HepG2 (cell line): ENCODE data around the gene GPS1. TPM values are rescaled to one million over a fixed set of nuclear protein-coding genes. Genes with fewer than 3 reads are reported as not detected.
A peak's percentile ranks its signal among the peaks of the same experiment; 100 is the strongest.

Experiments used
- CBX2 ChIP-seq, 2 experiments: fragments of 200-600 bp in 1 of 2; sonication (generic); formaldehyde crosslinking in 1 of 2; IDR thresholded peaks; 2 replicates each; pipeline versions ENCODE4 v1.7.0 to v1.8.1; 2018 to 2022; ENCODE audit warnings: low read depth in 2 of 2, low read length in 1 of 2, mild to moderate bottlenecking in 1 of 2, missing genetic modification reagents in 1 of 2
- FOXJ3 ChIP-seq: sonication (generic); formaldehyde crosslinking; IDR thresholded peaks from 2 replicates; pipeline ENCODE4 v1.4.0; 2020; ENCODE audit warnings: missing genetic modification reagents, mild to moderate bottlenecking, borderline replicate concordance
- GZF1 ChIP-seq: sonication (generic); formaldehyde crosslinking; IDR thresholded peaks from 2 replicates; pipeline ENCODE4 v1.5.1; 2020; ENCODE audit warnings: mild to moderate bottlenecking, missing genetic modification reagents
- KAT2B ChIP-seq: fragments of 150-350 bp; IDR thresholded peaks from 2 replicates; pipeline ENCODE4 v1.6.1; 2014; ENCODE audit warnings: low read depth, low read length, borderline replicate concordance
- PRPF4 ChIP-seq: fragments of 200-400 bp; formaldehyde crosslinking; IDR thresholded peaks from 2 replicates; pipeline ENCODE4 v1.6.1; 2016; ENCODE audit warnings: low read length, low read depth; ENCODE audit not compliant: poor library complexity, severe bottlenecking
- SOX5 ChIP-seq: IDR thresholded peaks from 2 replicates; pipeline ENCODE4 v1.6.1; 2016; ENCODE audit warnings: borderline replicate concordance
- ZNF3 ChIP-seq: IDR thresholded peaks from 2 replicates; pipeline ENCODE4 v1.7.0; 2017; ENCODE audit warnings: inconsistent platforms
- ZNF331 ChIP-seq: sonication (generic); formaldehyde crosslinking; IDR thresholded peaks from 2 replicates; pipeline ENCODE4 v1.4.0; 2020; ENCODE audit warnings: missing genetic modification reagents
- polyA plus RNA-seq, 8 experiments: library from polyadenylated mRNA; depleted of rRNA in 3 of 8; stranded (reverse) in 7 of 8; unstranded in 1 of 8; fragments of >200 nt; fragmentation: Illumina TruSeq in 4 of 8; extraction: Trizol in 4 of 8; gene quantifications; 2 replicates each; pipeline versions ENCODE4 v1.2.1 to v1.2.3, GENCODE V29; 2011 to 2016; ENCODE audit warnings: low read depth in 4 of 8, missing spikeins in 1 of 8, mixed read lengths in 1 of 8; ENCODE audit not compliant: insufficient read depth in 1 of 8
- total RNA-seq, 5 experiments: library from RNA; depleted of rRNA; stranded (reverse); fragments of >200 nt; fragmentation: Illumina TruSeq; extraction: Trizol; gene quantifications; 2 replicates each; pipeline ENCODE4 v1.2.3, GENCODE V29; 2016; ENCODE audit warnings: low read depth in 1 of 5
- TF ChIP-seq, protein P1 (sequence below): sonication (generic); formaldehyde crosslinking; IDR thresholded peaks from 2 replicates; pipeline ENCODE4 v1.5.1; 2020; ENCODE audit warnings: mild to moderate bottlenecking, missing genetic modification reagents, moderate library complexity
- TF ChIP-seq, protein P2 (sequence below): sonication (generic); formaldehyde crosslinking; IDR thresholded peaks from 2 replicates; pipeline ENCODE4 v1.4.0; 2020; ENCODE audit warnings: missing genetic modification reagents
- TF ChIP-seq, protein P3 (sequence below): sonication (generic); formaldehyde crosslinking; IDR thresholded peaks from 2 replicates; pipeline ENCODE4 v1.4.0; 2020; ENCODE audit warnings: missing genetic modification reagents, borderline replicate concordance
- TF ChIP-seq, protein P4 (sequence below): sonication (generic); formaldehyde crosslinking; IDR thresholded peaks from 2 replicates; pipeline ENCODE4 v1.9.0; 2021; ENCODE audit warnings: mild to moderate bottlenecking, missing genetic modification reagents

Gene GPS1
- total and polyA plus RNA-seq, 2 of the 13 experiments (the other 11 are each of a cell fraction or from before 2014, with no cell fraction given), result 124 to 128 TPM

DNA sequence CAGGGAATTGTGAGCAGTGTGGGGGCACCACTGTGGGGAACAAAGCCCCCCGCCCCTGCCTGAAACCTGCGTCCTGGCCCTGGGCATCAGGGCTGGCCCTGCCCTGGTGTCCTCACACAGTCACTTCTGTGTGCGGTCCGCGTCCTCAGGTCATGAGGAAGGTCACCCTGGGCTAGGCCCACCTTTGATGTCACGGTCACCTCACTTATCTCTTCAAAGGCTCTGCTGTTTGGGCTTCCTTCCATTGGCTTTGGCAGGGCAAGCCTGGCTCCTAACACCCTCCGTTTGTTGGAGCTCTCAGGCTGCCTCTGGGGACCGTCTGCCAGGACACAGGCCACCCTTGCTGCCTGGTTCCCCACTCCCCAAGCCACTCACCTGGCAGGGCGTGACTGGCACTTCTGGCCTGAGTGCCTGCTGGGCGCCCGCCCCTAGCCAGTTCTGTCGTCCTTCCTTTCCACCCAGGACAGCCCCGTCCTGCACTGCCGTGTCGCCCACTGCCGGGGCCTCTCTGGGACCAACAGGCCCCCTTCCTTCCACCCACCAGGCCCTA is 37.9 kb upstream of the GPS1 start (continued):
- TF ChIP-seq CBX2 (IDR thresholded peaks at IDR 0.05; ENCODE audit: low read depth, low read length) (no peak), CBX2 (CRISPR knock-in tag; IDR thresholded peaks at IDR 0.05; ENCODE audit: low read depth) (no peak), FOXJ3 (CRISPR knock-in tag) (peak; percentile 15; the same call in 1 of the 2 replicates), ZNF331 (CRISPR knock-in tag) (0 out of 2 replicates have a peak, but pooled peaks have one; percentile 56), GZF1 (CRISPR knock-in tag) (0 out of 2 replicates have a peak, but pooled peaks have one; percentile 20), SOX5 (peak; percentile 60; the same call in 1 of the 2 replicates), ZNF3 (no peak), KAT2B (no peak), PRPF4 (no peak)
- TF ChIP-seq, protein P1, sequence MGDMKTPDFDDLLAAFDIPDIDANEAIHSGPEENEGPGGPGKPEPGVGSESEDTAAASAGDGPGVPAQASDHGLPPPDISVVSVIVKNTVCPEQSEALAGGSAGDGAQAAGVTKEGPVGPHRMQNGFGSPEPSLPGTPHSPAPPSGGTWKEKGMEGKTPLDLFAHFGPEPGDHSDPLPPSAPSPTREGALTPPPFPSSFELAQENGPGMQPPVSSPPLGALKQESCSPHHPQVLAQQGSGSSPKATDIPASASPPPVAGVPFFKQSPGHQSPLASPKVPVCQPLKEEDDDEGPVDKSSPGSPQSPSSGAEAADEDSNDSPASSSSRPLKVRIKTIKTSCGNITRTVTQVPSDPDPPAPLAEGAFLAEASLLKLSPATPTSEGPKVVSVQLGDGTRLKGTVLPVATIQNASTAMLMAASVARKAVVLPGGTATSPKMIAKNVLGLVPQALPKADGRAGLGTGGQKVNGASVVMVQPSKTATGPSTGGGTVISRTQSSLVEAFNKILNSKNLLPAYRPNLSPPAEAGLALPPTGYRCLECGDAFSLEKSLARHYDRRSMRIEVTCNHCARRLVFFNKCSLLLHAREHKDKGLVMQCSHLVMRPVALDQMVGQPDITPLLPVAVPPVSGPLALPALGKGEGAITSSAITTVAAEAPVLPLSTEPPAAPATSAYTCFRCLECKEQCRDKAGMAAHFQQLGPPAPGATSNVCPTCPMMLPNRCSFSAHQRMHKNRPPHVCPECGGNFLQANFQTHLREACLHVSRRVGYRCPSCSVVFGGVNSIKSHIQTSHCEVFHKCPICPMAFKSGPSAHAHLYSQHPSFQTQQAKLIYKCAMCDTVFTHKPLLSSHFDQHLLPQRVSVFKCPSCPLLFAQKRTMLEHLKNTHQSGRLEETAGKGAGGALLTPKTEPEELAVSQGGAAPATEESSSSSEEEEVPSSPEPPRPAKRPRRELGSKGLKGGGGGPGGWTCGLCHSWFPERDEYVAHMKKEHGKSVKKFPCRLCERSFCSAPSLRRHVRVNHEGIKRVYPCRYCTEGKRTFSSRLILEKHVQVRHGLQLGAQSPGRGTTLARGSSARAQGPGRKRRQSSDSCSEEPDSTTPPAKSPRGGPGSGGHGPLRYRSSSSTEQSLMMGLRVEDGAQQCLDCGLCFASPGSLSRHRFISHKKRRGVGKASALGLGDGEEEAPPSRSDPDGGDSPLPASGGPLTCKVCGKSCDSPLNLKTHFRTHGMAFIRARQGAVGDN (CRISPR knock-in tag), result peak; percentile 80
- TF ChIP-seq, protein P2, sequence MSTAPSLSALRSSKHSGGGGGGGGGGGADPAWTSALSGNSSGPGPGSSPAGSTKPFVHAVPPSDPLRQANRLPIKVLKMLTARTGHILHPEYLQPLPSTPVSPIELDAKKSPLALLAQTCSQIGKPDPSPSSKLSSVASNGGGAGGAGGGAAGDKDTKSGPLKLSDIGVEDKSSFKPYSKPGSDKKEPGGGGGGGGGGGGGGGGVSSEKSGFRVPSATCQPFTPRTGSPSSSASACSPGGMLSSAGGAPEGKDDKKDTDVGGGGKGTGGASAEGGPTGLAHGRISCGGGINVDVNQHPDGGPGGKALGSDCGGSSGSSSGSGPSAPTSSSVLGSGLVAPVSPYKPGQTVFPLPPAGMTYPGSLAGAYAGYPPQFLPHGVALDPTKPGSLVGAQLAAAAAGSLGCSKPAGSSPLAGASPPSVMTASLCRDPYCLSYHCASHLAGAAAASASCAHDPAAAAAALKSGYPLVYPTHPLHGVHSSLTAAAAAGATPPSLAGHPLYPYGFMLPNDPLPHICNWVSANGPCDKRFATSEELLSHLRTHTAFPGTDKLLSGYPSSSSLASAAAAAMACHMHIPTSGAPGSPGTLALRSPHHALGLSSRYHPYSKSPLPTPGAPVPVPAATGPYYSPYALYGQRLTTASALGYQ (CRISPR knock-in tag), result 0 out of 2 replicates have a peak, but pooled peaks have one; percentile 39
- TF ChIP-seq, protein P3, sequence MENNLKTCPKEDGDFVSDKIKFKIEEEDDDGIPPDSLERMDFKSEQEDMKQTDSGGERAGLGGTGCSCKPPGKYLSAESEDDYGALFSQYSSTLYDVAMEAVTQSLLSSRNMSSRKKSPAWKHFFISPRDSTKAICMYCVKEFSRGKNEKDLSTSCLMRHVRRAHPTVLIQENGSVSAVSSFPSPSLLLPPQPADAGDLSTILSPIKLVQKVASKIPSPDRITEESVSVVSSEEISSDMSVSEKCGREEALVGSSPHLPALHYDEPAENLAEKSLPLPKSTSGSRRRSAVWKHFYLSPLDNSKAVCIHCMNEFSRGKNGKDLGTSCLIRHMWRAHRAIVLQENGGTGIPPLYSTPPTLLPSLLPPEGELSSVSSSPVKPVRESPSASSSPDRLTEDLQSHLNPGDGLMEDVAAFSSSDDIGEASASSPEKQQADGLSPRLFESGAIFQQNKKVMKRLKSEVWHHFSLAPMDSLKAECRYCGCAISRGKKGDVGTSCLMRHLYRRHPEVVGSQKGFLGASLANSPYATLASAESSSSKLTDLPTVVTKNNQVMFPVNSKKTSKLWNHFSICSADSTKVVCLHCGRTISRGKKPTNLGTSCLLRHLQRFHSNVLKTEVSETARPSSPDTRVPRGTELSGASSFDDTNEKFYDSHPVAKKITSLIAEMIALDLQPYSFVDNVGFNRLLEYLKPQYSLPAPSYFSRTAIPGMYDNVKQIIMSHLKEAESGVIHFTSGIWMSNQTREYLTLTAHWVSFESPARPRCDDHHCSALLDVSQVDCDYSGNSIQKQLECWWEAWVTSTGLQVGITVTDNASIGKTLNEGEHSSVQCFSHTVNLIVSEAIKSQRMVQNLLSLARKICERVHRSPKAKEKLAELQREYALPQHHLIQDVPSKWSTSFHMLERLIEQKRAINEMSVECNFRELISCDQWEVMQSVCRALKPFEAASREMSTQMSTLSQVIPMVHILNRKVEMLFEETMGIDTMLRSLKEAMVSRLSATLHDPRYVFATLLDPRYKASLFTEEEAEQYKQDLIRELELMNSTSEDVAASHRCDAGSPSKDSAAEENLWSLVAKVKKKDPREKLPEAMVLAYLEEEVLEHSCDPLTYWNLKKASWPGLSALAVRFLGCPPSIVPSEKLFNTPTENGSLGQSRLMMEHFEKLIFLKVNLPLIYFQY, result no peak
- TF ChIP-seq, protein P4, sequence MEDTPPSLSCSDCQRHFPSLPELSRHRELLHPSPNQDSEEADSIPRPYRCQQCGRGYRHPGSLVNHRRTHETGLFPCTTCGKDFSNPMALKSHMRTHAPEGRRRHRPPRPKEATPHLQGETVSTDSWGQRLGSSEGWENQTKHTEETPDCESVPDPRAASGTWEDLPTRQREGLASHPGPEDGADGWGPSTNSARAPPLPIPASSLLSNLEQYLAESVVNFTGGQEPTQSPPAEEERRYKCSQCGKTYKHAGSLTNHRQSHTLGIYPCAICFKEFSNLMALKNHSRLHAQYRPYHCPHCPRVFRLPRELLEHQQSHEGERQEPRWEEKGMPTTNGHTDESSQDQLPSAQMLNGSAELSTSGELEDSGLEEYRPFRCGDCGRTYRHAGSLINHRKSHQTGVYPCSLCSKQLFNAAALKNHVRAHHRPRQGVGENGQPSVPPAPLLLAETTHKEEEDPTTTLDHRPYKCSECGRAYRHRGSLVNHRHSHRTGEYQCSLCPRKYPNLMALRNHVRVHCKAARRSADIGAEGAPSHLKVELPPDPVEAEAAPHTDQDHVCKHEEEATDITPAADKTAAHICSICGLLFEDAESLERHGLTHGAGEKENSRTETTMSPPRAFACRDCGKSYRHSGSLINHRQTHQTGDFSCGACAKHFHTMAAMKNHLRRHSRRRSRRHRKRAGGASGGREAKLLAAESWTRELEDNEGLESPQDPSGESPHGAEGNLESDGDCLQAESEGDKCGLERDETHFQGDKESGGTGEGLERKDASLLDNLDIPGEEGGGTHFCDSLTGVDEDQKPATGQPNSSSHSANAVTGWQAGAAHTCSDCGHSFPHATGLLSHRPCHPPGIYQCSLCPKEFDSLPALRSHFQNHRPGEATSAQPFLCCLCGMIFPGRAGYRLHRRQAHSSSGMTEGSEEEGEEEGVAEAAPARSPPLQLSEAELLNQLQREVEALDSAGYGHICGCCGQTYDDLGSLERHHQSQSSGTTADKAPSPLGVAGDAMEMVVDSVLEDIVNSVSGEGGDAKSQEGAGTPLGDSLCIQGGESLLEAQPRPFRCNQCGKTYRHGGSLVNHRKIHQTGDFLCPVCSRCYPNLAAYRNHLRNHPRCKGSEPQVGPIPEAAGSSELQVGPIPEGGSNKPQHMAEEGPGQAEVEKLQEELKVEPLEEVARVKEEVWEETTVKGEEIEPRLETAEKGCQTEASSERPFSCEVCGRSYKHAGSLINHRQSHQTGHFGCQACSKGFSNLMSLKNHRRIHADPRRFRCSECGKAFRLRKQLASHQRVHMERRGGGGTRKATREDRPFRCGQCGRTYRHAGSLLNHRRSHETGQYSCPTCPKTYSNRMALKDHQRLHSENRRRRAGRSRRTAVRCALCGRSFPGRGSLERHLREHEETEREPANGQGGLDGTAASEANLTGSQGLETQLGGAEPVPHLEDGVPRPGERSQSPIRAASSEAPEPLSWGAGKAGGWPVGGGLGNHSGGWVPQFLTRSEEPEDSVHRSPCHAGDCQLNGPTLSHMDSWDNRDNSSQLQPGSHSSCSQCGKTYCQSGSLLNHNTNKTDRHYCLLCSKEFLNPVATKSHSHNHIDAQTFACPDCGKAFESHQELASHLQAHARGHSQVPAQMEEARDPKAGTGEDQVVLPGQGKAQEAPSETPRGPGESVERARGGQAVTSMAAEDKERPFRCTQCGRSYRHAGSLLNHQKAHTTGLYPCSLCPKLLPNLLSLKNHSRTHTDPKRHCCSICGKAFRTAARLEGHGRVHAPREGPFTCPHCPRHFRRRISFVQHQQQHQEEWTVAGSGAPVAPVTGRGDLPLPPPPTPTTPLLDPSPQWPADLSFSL (CRISPR knock-in tag), result no peak
